IMR-90 (cell line): Measurements from ENCODE around the gene CPNE4.

Source experiments
- POLR2A ChIP-seq: IDR thresholded peaks from 2 replicates; pipeline ENCODE4 v1.6.1; 2012; ENCODE audit warnings: mild to moderate bottlenecking, low read depth, low read length
- RAD21 ChIP-seq: IDR thresholded peaks from 2 replicates; pipeline ENCODE4 v1.6.1; 2012; ENCODE audit warnings: low read length, improper control_type of control experiment
- RFX5 ChIP-seq: IDR thresholded peaks from 2 replicates; pipeline ENCODE4 v1.8.0; 2012; ENCODE audit warnings: low read depth, mild to moderate bottlenecking, low read length, moderate library complexity
- SMC3 ChIP-seq: fragments of 150-350 bp; IDR thresholded peaks from 2 replicates; pipeline ENCODE4 v1.6.1; 2016; ENCODE audit warnings: low read depth, mild to moderate bottlenecking, antibody characterized with exemption, low read length, moderate library complexity
- USF2 ChIP-seq: fragments of 150-350 bp; IDR thresholded peaks from 2 replicates; pipeline ENCODE4 v1.6.1; 2017; ENCODE audit warnings: mild to moderate bottlenecking, antibody characterized with exemption, low read length, low read depth
- TF ChIP-seq, protein P1 (sequence below): conservative IDR thresholded peaks from 2 replicates; pipeline ENCODE4 v1.5.1; 2012; ENCODE audit warnings: mild to moderate bottlenecking, low read depth, low read length, improper control_type of control experiment

- TF ChIP-seq, protein P1, sequence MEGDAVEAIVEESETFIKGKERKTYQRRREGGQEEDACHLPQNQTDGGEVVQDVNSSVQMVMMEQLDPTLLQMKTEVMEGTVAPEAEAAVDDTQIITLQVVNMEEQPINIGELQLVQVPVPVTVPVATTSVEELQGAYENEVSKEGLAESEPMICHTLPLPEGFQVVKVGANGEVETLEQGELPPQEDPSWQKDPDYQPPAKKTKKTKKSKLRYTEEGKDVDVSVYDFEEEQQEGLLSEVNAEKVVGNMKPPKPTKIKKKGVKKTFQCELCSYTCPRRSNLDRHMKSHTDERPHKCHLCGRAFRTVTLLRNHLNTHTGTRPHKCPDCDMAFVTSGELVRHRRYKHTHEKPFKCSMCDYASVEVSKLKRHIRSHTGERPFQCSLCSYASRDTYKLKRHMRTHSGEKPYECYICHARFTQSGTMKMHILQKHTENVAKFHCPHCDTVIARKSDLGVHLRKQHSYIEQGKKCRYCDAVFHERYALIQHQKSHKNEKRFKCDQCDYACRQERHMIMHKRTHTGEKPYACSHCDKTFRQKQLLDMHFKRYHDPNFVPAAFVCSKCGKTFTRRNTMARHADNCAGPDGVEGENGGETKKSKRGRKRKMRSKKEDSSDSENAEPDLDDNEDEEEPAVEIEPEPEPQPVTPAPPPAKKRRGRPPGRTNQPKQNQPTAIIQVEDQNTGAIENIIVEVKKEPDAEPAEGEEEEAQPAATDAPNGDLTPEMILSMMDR = no peak
- no peak for TF ChIP-seq USF2
- TF ChIP-seq POLR2A = no peak
- TF ChIP-seq SMC3 = no peak
- no peak for TF ChIP-seq RFX5
- TF ChIP-seq RAD21 = no peak
These were observed 259.2 kb downstream of the CPNE4 start for GRCh38 chr3:131775650-131776049.
